K562 (cell line): Measurements from ENCODE around the gene OR2H2. TPM values are rescaled to one million over a fixed set of nuclear protein-coding genes. Genes with fewer than 3 reads are reported as not detected.

Experiments
- ATAC-seq: fragments of 200-7000 bp; cut with Tn5 transposase; 3 replicates; pipeline ENCODE4 v1.9.1; 2020; ENCODE audit warnings: moderate library complexity
- BruUV-seq: library from RNA; stranded (reverse); fragments of 400-500 nt; replicated peaks from 2 replicates; lab custom pipeline; 2021; lab: Mats Ljungman, UMichigan
- CTCF ChIA-PET: fragments of 300-600 bp; formaldehyde crosslinking; extraction: SDS; loops from one replicate; lab custom pipeline; 2021; ENCODE audit warnings: low intra/inter-chr PET ratio; lab: Yijun Ruan, JAX
- POLR2A ChIA-PET: fragments of 300-600, 350-650 bp; sonication (Branson Sonifier 250); formaldehyde crosslinking; extraction: SDS; loops from one replicate; lab custom pipeline; 2021; ENCODE audit warnings: antibody characterized with exemption, inconsistent platforms; lab: Yijun Ruan, JAX
- DNase-seq, 4 experiments: peaks; one replicate each; pipeline versions ENCODE4 v3.0.0 to v3.0.0-alpha.2; 2011 to 2018; ENCODE audit warnings: low spot score in 3 of 4, mixed read lengths in 3 of 4; ENCODE audit errors: extremely low read depth in 1 of 4
- FAIRE-seq: peaks from 2 replicates; lab custom pipeline; 2011; peaks lifted over from hg19 to GRCh38; lab: Jason Lieb, UNC
- H2AFZ ChIP-seq: 2 replicates; pipeline ENCODE4 v1.6.0; 2011; ENCODE audit warnings: low read depth, low read length, control low read depth, inconsistent platforms
- H3K27ac ChIP-seq: fragments of 200-600 bp; 3 replicates; pipeline ENCODE4 v1.8.0; 2011; ENCODE audit warnings: low read depth, mild to moderate bottlenecking, control low read depth, inconsistent platforms, low read length, moderate library complexity, mixed read lengths; ENCODE audit errors: extremely low read depth
- H3K27me3 ChIP-seq, 2 experiments: fragments of 300-600 bp in 1 of 2; 2 replicates in 1 of 2; 3 replicates in 1 of 2; pipeline versions ENCODE4 v1.6.0 to v1.8.0; 2011; ENCODE audit warnings: inconsistent platforms in 2 of 2, low read length in 2 of 2, mild to moderate bottlenecking in 1 of 2, mixed read lengths in 1 of 2, moderate library complexity in 1 of 2; ENCODE audit not compliant: control insufficient read depth in 2 of 2, insufficient read depth in 2 of 2
- H3K36me3 ChIP-seq: fragments of 300-600 bp; 3 replicates; pipeline ENCODE4 v1.8.0; 2011; ENCODE audit warnings: mild to moderate bottlenecking, low read length, inconsistent platforms; ENCODE audit not compliant: control insufficient read depth, insufficient read depth
- H3K4me1 ChIP-seq, 2 experiments: fragments of 200-600 bp in 1 of 2; replicated peaks in 1 of 2; 2 replicates in 1 of 2; 3 replicates in 1 of 2; pipeline versions ENCODE4 v1.5.1 to v1.8.0; 2011; ENCODE audit warnings: inconsistent platforms in 2 of 2, low read length in 2 of 2, mild to moderate bottlenecking in 1 of 2, mixed read lengths in 1 of 2, moderate library complexity in 1 of 2; ENCODE audit not compliant: control insufficient read depth in 2 of 2, insufficient read depth in 2 of 2
- H3K4me2 ChIP-seq: 2 replicates; pipeline ENCODE4 v1.6.1; 2011; ENCODE audit warnings: low read length, control low read depth, inconsistent platforms, mixed read lengths; ENCODE audit not compliant: insufficient read depth
- H3K4me3 ChIP-seq: fragments of 200-600 bp; sonication (generic), shearing (Covaris generic); 2 replicates; pipeline ENCODE4 v1.5.1; 2016; ENCODE audit warnings: control low read depth, inconsistent platforms
- H3K79me2 ChIP-seq: fragments of 200-600 bp; 3 replicates; pipeline ENCODE4 v1.8.0; 2011; ENCODE audit warnings: low read length, inconsistent platforms; ENCODE audit not compliant: control insufficient read depth, insufficient read depth
- H3K9ac ChIP-seq, 2 experiments: 2 replicates each; pipeline versions ENCODE4 v1.6.0 to v1.6.1; 2011; ENCODE audit warnings: low read depth in 2 of 2, low read length in 2 of 2, control low read depth in 1 of 2, inconsistent platforms in 1 of 2, mild to moderate bottlenecking in 1 of 2, mixed read lengths in 1 of 2; ENCODE audit not compliant: insufficient read depth in 1 of 2
- H3K9me1 ChIP-seq: one replicate; pipeline ENCODE4 v1.6.0; 2011; ENCODE audit warnings: inconsistent platforms, mild to moderate bottlenecking, low read length, moderate library complexity; ENCODE audit not compliant: control insufficient read depth, insufficient read depth
- H3K9me3 ChIP-seq: replicated peaks from 2 replicates; pipeline ENCODE4 v1.5.1; 2011; ENCODE audit warnings: low read depth, low read length, inconsistent platforms; ENCODE audit not compliant: control insufficient read depth, insufficient read depth
- H4K20me1 ChIP-seq: replicated peaks from 2 replicates; pipeline ENCODE4 v1.6.1; 2011; ENCODE audit warnings: low read length, inconsistent platforms, mixed read lengths; ENCODE audit not compliant: control insufficient read depth, insufficient read depth
- ARNT ChIP-seq, 2 experiments: fragments of 450-650 bp; IDR thresholded peaks; 2 replicates each; pipeline ENCODE4 v1.6.1; 2016; ENCODE audit warnings: mild to moderate bottlenecking in 1 of 2
- ATF7 ChIP-seq: fragments of 450-650 bp; IDR thresholded peaks from 2 replicates; pipeline ENCODE4 v1.7.1; 2014; ENCODE audit warnings: mild to moderate bottlenecking, moderate library complexity
- BRD9 ChIP-seq: fragments of 450-650 bp; IDR thresholded peaks from 2 replicates; pipeline ENCODE4 v1.6.1; 2018; ENCODE audit warnings: low read depth; ENCODE audit not compliant: partially characterized antibody
- CCNT2 ChIP-seq: IDR thresholded peaks from 2 replicates; pipeline ENCODE4 v1.6.1; 2011; ENCODE audit warnings: borderline replicate concordance, low read depth, mild to moderate bottlenecking, moderate library complexity, mixed read lengths, low read length; ENCODE audit not compliant: insufficient read length; ENCODE audit errors: extremely low read depth
- CREM ChIP-seq: IDR thresholded peaks from 2 replicates; pipeline ENCODE4 v1.6.1; 2014; ENCODE audit warnings: antibody characterized with exemption, low read depth
- CTBP1 ChIP-seq: fragments of 450-650 bp; IDR thresholded peaks from 2 replicates; pipeline ENCODE4 v1.6.1; 2016; ENCODE audit warnings: borderline replicate concordance
- CXXC5 ChIP-seq: fragments of 250-450 bp; sonication (Bioruptor Pico); IDR thresholded peaks from 2 replicates; pipeline ENCODE4 v1.8.0; 2022; ENCODE audit warnings: inconsistent platforms, mild to moderate bottlenecking, moderate library complexity
- HDAC1 ChIP-seq, 2 experiments: fragments of 450-650 bp; IDR thresholded peaks; 2 replicates each; pipeline ENCODE4 v1.6.1; 2016 to 2017; ENCODE audit warnings: inconsistent platforms in 1 of 2, mild to moderate bottlenecking in 1 of 2, moderate library complexity in 1 of 2
- HEY1 ChIP-seq: fragments of 250-450 bp; sonication (Bioruptor Pico); IDR thresholded peaks from 2 replicates; pipeline ENCODE4 v1.5.0; 2020; ENCODE audit warnings: mild to moderate bottlenecking, moderate library complexity, borderline replicate concordance
- KDM5B ChIP-seq: fragments of 200-600 bp; sonication (generic); IDR thresholded peaks from 2 replicates; pipeline ENCODE4 v1.6.1; 2012; ENCODE audit warnings: low read depth, mild to moderate bottlenecking, moderate library complexity, low read length, control low read depth, inconsistent platforms; ENCODE audit not compliant: insufficient replicate concordance
- LEF1 ChIP-seq: fragments of 450-650 bp; IDR thresholded peaks from 2 replicates; pipeline ENCODE4 v1.6.1; 2016; ENCODE audit warnings: mild to moderate bottlenecking
- MTA2 ChIP-seq: fragments of 450-650 bp; IDR thresholded peaks from 2 replicates; pipeline ENCODE4 v1.6.1; 2016; ENCODE audit warnings: low read depth
- SMARCA4 ChIP-seq: fragments of 450-650 bp; IDR thresholded peaks from 2 replicates; pipeline ENCODE4 v1.6.1; 2016
- SPI1 ChIP-seq: IDR thresholded peaks from 2 replicates; pipeline ENCODE4 v1.6.1; 2011; ENCODE audit warnings: low read depth, low read length, control low read depth, borderline replicate concordance
- YY1 ChIP-seq, 3 experiments: IDR thresholded peaks; 2 replicates each; pipeline ENCODE4 v1.6.1; 2011; ENCODE audit warnings: low read length in 2 of 3, mild to moderate bottlenecking in 2 of 3, moderate library complexity in 2 of 3, borderline replicate concordance in 1 of 3, control low read depth in 1 of 3, low read depth in 1 of 3; ENCODE audit not compliant: insufficient read depth in 3 of 3, insufficient replicate concordance in 2 of 3, control insufficient read depth in 1 of 3, insufficient read length in 1 of 3; ENCODE audit errors: extremely low read depth in 1 of 3
- ZBTB1 ChIP-seq: sonication (generic); formaldehyde crosslinking; IDR thresholded peaks from 2 replicates; pipeline ENCODE4 v1.8.1; 2023; ENCODE audit warnings: missing genetic modification reagents, low read depth, mild to moderate bottlenecking, borderline replicate concordance
- ZBTB5 ChIP-seq: fragments of 450-650 bp; IDR thresholded peaks from 2 replicates; pipeline ENCODE4 v1.6.1; 2017; ENCODE audit warnings: antibody characterized with exemption
- ZBTB7A ChIP-seq: IDR thresholded peaks from 2 replicates; pipeline ENCODE4 v1.6.1; 2011; ENCODE audit warnings: low read depth, mild to moderate bottlenecking, low read length, moderate library complexity, borderline replicate concordance; ENCODE audit not compliant: control insufficient read depth
- ZNF695 ChIP-seq: fragments of 450-650 bp; formaldehyde crosslinking; IDR thresholded peaks from 2 replicates; pipeline ENCODE4 v1.4.0; 2020; ENCODE audit warnings: mild to moderate bottlenecking, moderate library complexity
- WGBS: fragments of 100-300 bp; shearing (Covaris generic); methylation state at CpG from one replicate; pipeline ENCODE4 v1.1.6; 2016; ENCODE audit warnings: low coverage, mixed read lengths; ENCODE audit not compliant: insufficient coverage; ENCODE audit errors: missing lambda C conversion rate; 5-methylcytosine and 5-hydroxymethylcytosine counted together
- in situ Hi-C: fragments of 300-500 bp; cut with MboI; formaldehyde crosslinking; loops from 4 replicates; pipeline ENCODE4 v1.15.0; 2018; ENCODE audit warnings: inconsistent platforms, mixed read lengths
- intact Hi-C: fragments of 100-400 bp; cut with micrococcal nuclease; formaldehyde crosslinking; loops from 2 replicates; pipeline ENCODE4 v1.14.2; 2022
- polyA plus RNA-seq, 8 experiments: library from polyadenylated mRNA; depleted of rRNA in 4 of 8; stranded (reverse) in 5 of 8; unstranded in 3 of 8; fragments of >200 nt; fragmentation: Nextera tagmentation in 2 of 8; fragmentation: Illumina TruSeq in 1 of 8; extraction: Ambion mirVana in 2 of 8; extraction: Trizol in 1 of 8; gene quantifications; 2 replicates each; pipeline versions ENCODE4 v1.2.1 to v1.2.3, GENCODE V29; 2011 to 2014; ENCODE audit warnings: inconsistent platforms in 1 of 8, missing spikeins in 1 of 8
- total RNA-seq, 7 experiments: library from RNA; depleted of rRNA in 6 of 7; stranded (reverse); fragments of >200 nt in 6 of 7; fragmentation: Illumina TruSeq in 2 of 7; extraction: Trizol in 2 of 7; gene quantifications; 2 replicates each; pipeline versions ENCODE4 v1.2.1 to v1.2.3, GENCODE V29; 2011 to 2021; ENCODE audit warnings: low replicate concordance in 1 of 7

OR2H2 gene
- total and polyA plus RNA-seq, 9 of the 15 experiments (the other 6 are each of a cell fraction or from before 2014, with no cell fraction given): not detected

- peak overlapping the region; percentile 90 for H2AFZ ChIP-seq
- peak; percentile 79; the same call in 1 of the 2 replicates for TF ChIP-seq ZBTB7A
- TF ChIP-seq ATF7: no peak
- TF ChIP-seq CCNT2: peak; percentile 66
- TF ChIP-seq YY1 (IDR thresholded peaks at IDR 0.05; ENCODE audit: borderline replicate concordance in 1 of 3, control insufficient read depth in 1 of 3, extremely low read depth in 1 of 3, insufficient read depth in 3 of 3, insufficient read length in 1 of 3, insufficient replicate concordance in 2 of 3, low read depth in 1 of 3, low read length in 2 of 3): peak in 1 of 3 experiments; percentile 21
- peak; percentile 20 for TF ChIP-seq BRD9
- no peak for TF ChIP-seq HEY1
- peak; percentile 63 for TF ChIP-seq SPI1
- TF ChIP-seq HDAC1 (IDR thresholded peaks at IDR 0.05): peak in 1 of 2 experiments; percentile 9; a peak in 1 of 4 replicates
- TF ChIP-seq ARNT (IDR thresholded peaks at IDR 0.05): 0 out of 4 replicates have a peak, but pooled peaks of 1 of the 2 experiments have one; percentile 31
- no peak for TF ChIP-seq ZBTB1 (CRISPR knock-in tag)
- TF ChIP-seq LEF1: no peak
- TF ChIP-seq KDM5B: peak; percentile 58
- peak; percentile 8; the same call in 1 of the 2 replicates for TF ChIP-seq MTA2
- TF ChIP-seq ZBTB5: peak; percentile 50; the same call in 1 of the 2 replicates
- TF ChIP-seq CREM: no peak
- TF ChIP-seq SMARCA4: no peak
- TF ChIP-seq ZNF695 (CRISPR knock-in tag): no peak
- 0 out of 2 replicates have a peak, but pooled peaks have one; percentile 19 for TF ChIP-seq CXXC5 (CRISPR knock-in tag)
- peak; percentile 77; the same call in 1 of the 2 replicates for TF ChIP-seq CTBP1
Measured at GRCh38 chr6:29631860-29632731, 47.2 kb downstream of the OR2H2 start.

More at GRCh38 chr6:29631860-29632731, 47.2 kb downstream of the OR2H2 start:
- DNase-seq (peak; percentile 81 to 91 (median 88)), ATAC-seq (peak; percentile 63), FAIRE-seq (no peak)
- in situ Hi-C loops: no loop called here
- Histone ChIP-seq H3K9me3 (no peaks in the 10 kb centered on the region), H3K27ac (peak overlapping the region; percentile 77), H3K79me2 (peaks cover 49% of the 10 kb centered on the region), H3K9ac (peak overlapping the region; percentile 54 to 90), H4K20me1 (no peaks in the 10 kb centered on the region), H3K4me2 (peak overlapping the region; percentile 95), H3K4me3 (peak overlapping the region; percentile 84), H3K27me3 (no peaks in the 10 kb centered on the region), H3K36me3 (0 out of 3 replicates have a peak, but pooled peaks cover 7% of the 10 kb centered on the region), H3K4me1 (peaks cover 35 to 52% of the 10 kb centered on the region in 2 experiments), H3K9me1 (no peaks in the 10 kb centered on the region)
- 3% methylated on average over 31 of the region's 53 CpGs for WGBS
- no TSS peak for BruUV-seq
- ChIA-PET CTCF (interaction anchor here (1.5 kb wide), 1 partner anchor 18 kb away, joined by 3 read pairs; no protein-coding TSS in a partner anchor), POLR2A (interaction anchor here (0.6 to 3.6 kb wide), 10 partner anchors 8 to 441 kb away, joined by 3 to 15 read pairs (median 4); partner anchors contain the start of gene MOG)
- intact Hi-C loops: loop anchor here (2.0 to 5.0 kb wide), 2 partner anchors 19 to 690 kb away; no protein-coding TSS in a partner anchor
